ENCODE data around the gene MAGIX.

DNA sequence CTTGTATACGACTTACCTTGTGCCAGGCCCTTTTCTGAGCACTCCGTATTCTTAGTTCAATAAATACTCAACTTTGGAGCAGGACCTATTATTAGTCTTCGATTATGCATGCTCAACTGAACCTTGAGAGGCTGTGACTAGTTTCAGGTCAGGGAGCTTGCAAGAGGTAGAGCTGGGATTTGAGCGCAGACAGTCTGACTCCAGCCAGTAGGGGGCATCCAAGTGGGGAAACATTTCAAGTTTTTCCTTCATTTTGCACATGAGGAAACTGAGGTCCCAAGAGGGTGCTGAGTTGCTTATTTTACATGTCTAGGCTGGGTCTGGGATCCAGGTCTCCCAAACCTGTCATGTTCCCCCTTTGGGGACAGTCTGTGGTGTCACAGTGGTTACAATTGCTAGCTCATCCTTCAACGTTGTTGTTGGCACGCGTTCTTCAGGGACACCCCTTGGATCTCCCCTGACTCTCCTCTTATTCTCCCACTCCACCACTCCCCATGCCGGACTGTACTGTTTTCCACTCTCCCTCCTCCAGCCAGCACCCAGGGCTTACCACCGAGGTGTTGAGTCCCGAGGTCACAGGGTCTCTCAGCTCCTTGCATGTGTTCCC is 30.3 kb downstream of the MAGIX start:
- TF ChIP-seq, protein P1, sequence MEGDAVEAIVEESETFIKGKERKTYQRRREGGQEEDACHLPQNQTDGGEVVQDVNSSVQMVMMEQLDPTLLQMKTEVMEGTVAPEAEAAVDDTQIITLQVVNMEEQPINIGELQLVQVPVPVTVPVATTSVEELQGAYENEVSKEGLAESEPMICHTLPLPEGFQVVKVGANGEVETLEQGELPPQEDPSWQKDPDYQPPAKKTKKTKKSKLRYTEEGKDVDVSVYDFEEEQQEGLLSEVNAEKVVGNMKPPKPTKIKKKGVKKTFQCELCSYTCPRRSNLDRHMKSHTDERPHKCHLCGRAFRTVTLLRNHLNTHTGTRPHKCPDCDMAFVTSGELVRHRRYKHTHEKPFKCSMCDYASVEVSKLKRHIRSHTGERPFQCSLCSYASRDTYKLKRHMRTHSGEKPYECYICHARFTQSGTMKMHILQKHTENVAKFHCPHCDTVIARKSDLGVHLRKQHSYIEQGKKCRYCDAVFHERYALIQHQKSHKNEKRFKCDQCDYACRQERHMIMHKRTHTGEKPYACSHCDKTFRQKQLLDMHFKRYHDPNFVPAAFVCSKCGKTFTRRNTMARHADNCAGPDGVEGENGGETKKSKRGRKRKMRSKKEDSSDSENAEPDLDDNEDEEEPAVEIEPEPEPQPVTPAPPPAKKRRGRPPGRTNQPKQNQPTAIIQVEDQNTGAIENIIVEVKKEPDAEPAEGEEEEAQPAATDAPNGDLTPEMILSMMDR (IDR thresholded peaks at IDR 0.05; ENCODE audit: insufficient read depth, low read length, poor library complexity, severe bottlenecking): peak; percentile 55
- no peak for TF ChIP-seq EZH2phosphoT487 (conservative IDR thresholded peaks at IDR 0.05; ENCODE audit: low read length)

Data from SU-DHL-6 (cell line).